Keratinocyte (primary cell): Measurements from ENCODE around the gene PJA2. TPM values are rescaled to one million over a fixed set of nuclear protein-coding genes. Genes with fewer than 3 reads are reported as not detected.

Experiments used
- DNase-seq: peaks from one replicate; pipeline ENCODE4 v3.0.0-alpha.2; 2011; ENCODE audit warnings: low read depth, missing footprints, low spot score
- FAIRE-seq: peaks from 2 replicates; lab custom pipeline; 2011; peaks lifted over from hg19 to GRCh38; lab: Jason Lieb, UNC
- H2AFZ ChIP-seq: 2 replicates; pipeline ENCODE4 v1.6.0; 2012; ENCODE audit warnings: low read length, control low read depth, inconsistent platforms; ENCODE audit not compliant: control insufficient read depth
- H3K27ac ChIP-seq: 2 replicates; pipeline ENCODE4 v1.5.1; 2011; ENCODE audit warnings: low read length; ENCODE audit not compliant: control insufficient read depth, insufficient read depth
- H3K27me3 ChIP-seq: 3 replicates; pipeline ENCODE4 v1.6.0; 2011; ENCODE audit warnings: low read length; ENCODE audit not compliant: control insufficient read depth, insufficient read depth; ENCODE audit errors: extremely low read depth
- H3K36me3 ChIP-seq, 2 experiments: 2 replicates in 1 of 2; 3 replicates in 1 of 2; pipeline ENCODE4 v1.5.1; 2011; ENCODE audit warnings: low read length in 2 of 2, mild to moderate bottlenecking in 1 of 2; ENCODE audit not compliant: control insufficient read depth in 2 of 2, insufficient read depth in 2 of 2; ENCODE audit errors: extremely low read depth in 1 of 2
- H3K4me1 ChIP-seq: 3 replicates; pipeline ENCODE4 v1.5.1; 2011; ENCODE audit warnings: low read length; ENCODE audit not compliant: control insufficient read depth, insufficient read depth; ENCODE audit errors: extremely low read depth
- H3K4me2 ChIP-seq: 3 replicates; pipeline ENCODE4 v1.6.0; 2011; ENCODE audit warnings: low read depth, low read length; ENCODE audit not compliant: control insufficient read depth, insufficient read depth; ENCODE audit errors: extremely low read depth
- H3K4me3 ChIP-seq, 3 experiments: fragments of 200-600 bp in 1 of 3; sonication (generic) in 1 of 3; 2 replicates in 2 of 3; 3 replicates in 1 of 3; pipeline ENCODE4 v1.5.1; 2011 to 2016; ENCODE audit warnings: low read length in 3 of 3, mild to moderate bottlenecking in 3 of 3, control low read depth in 2 of 3, inconsistent platforms in 1 of 3, low read depth in 1 of 3, mixed read lengths in 1 of 3, mixed run types in 1 of 3, moderate library complexity in 1 of 3; ENCODE audit not compliant: control insufficient read depth in 2 of 3, insufficient read depth in 2 of 3; ENCODE audit errors: extremely low read depth in 1 of 3
- H3K79me2 ChIP-seq: 2 replicates; pipeline ENCODE4 v1.6.0; 2012; ENCODE audit warnings: low read length; ENCODE audit not compliant: control insufficient read depth, insufficient read depth
- H3K9ac ChIP-seq: 3 replicates; pipeline ENCODE4 v1.6.0; 2011; ENCODE audit warnings: low read length; ENCODE audit not compliant: control insufficient read depth, insufficient read depth; ENCODE audit errors: extremely low read depth
- H3K9me1 ChIP-seq: 3 replicates; pipeline ENCODE4 v1.6.0; 2011; ENCODE audit warnings: low read length; ENCODE audit not compliant: control insufficient read depth, insufficient read depth; ENCODE audit errors: extremely low read depth
- H3K9me3 ChIP-seq: 2 replicates; pipeline ENCODE4 v1.5.1; 2012; ENCODE audit warnings: low read depth, low read length; ENCODE audit not compliant: control insufficient read depth
- H4K20me1 ChIP-seq: 3 replicates; pipeline ENCODE4 v1.6.0; 2011; ENCODE audit warnings: low read length; ENCODE audit not compliant: control insufficient read depth, insufficient read depth; ENCODE audit errors: extremely low read depth
- EZH2 ChIP-seq: IDR thresholded peaks from one replicate; pipeline ENCODE4 v1.6.1; 2012; ENCODE audit warnings: inconsistent platforms, mild to moderate bottlenecking, low read length, moderate library complexity
- dilution Hi-C: fragments of 300-500 bp; cut with MboI; formaldehyde crosslinking; loops from one replicate; pipeline ENCODE4 v1.7.0; 2020; ENCODE audit warnings: low sequenced_read_pairs; ENCODE audit not compliant: extremely low pct_ligation_motif_present
- polyA plus RNA-seq, 5 experiments: library from polyadenylated mRNA; depleted of rRNA in 3 of 5; stranded (reverse) in 3 of 5; stranded (forward) in 1 of 5; unstranded in 1 of 5; fragments of >200 nt; gene quantifications; 1 replicate in 1 of 5; 2 replicates in 3 of 5; 3 replicates in 1 of 5; pipeline versions ENCODE4 v1.2.1 to v1.2.3, GENCODE V29; 2011 to 2012; ENCODE audit warnings: missing spikeins in 2 of 5, low read depth in 1 of 5, low replicate concordance in 1 of 5
- TF ChIP-seq, protein P1 (sequence below), 3 experiments: IDR thresholded peaks in 1 of 3; conservative IDR thresholded peaks in 1 of 3; optimal IDR thresholded peaks in 1 of 3; 2 replicates in 2 of 3; 3 replicates in 1 of 3; pipeline versions ENCODE3 to v1.5.1; 2011; ENCODE audit warnings: low read length in 3 of 3, mild to moderate bottlenecking in 3 of 3, moderate library complexity in 2 of 3, control low read depth in 1 of 3, inconsistent platforms in 1 of 3; ENCODE audit not compliant: insufficient read depth in 2 of 3; ENCODE audit errors: extremely low read depth in 1 of 3

Gene PJA2
- polyA plus RNA-seq, 1 donor (not counting 4 experiments of a cell fraction or from before 2014, with no cell fraction given) = 49.3 TPM

DNA sequence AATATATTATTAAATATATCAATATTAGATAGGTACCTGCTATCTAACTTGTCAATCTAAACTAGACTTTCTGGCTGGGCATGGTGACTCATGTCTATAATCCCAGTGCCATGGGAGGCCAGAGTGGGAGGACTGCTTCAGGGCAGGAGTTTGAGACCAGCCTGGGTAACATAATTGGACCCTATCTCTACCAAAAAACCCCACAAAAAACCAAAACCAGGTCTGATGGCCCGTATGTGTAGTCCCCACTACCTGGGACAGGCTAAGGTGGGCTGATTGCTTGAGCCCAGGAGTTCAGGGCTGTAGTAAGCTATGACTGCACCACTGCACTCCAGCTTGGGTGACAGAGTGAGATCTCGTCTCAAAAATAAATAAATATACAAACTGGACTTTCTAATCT, 55.0 kb downstream of the PJA2 start:
- no peak for TF ChIP-seq EZH2
- TF ChIP-seq, protein P1, sequence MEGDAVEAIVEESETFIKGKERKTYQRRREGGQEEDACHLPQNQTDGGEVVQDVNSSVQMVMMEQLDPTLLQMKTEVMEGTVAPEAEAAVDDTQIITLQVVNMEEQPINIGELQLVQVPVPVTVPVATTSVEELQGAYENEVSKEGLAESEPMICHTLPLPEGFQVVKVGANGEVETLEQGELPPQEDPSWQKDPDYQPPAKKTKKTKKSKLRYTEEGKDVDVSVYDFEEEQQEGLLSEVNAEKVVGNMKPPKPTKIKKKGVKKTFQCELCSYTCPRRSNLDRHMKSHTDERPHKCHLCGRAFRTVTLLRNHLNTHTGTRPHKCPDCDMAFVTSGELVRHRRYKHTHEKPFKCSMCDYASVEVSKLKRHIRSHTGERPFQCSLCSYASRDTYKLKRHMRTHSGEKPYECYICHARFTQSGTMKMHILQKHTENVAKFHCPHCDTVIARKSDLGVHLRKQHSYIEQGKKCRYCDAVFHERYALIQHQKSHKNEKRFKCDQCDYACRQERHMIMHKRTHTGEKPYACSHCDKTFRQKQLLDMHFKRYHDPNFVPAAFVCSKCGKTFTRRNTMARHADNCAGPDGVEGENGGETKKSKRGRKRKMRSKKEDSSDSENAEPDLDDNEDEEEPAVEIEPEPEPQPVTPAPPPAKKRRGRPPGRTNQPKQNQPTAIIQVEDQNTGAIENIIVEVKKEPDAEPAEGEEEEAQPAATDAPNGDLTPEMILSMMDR (optimal IDR thresholded peaks at IDR 0.05 in 1 of 3, IDR thresholded peaks at IDR 0.05 in 1 of 3, conservative IDR thresholded peaks at IDR 0.05 in 1 of 3; ENCODE audit: extremely low read depth in 1 of 3, insufficient read depth in 2 of 3, low read length in 3 of 3) = no peak
- H4K20me1 ChIP-seq = no peaks in the 10 kb centered on the region
- H3K9me3 ChIP-seq = no peaks in the 10 kb centered on the region
- no peak for DNase-seq
- dilution Hi-C loops = no loop called here
- H3K36me3 ChIP-seq = peaks cover 0 to 8% of the 10 kb centered on the region in 2 experiments
- no peak overlapping the region for H3K4me3 ChIP-seq
- H3K9me1 ChIP-seq = no peaks in the 10 kb centered on the region
- no peak overlapping the region for H2AFZ ChIP-seq
- H3K27ac ChIP-seq = no peak overlapping the region
- FAIRE-seq = no peak
- H3K4me2 ChIP-seq = no peak overlapping the region
- no peaks in the 10 kb centered on the region for H3K4me1 ChIP-seq
- H3K79me2 ChIP-seq = no peaks in the 10 kb centered on the region
- H3K27me3 ChIP-seq = no peaks in the 10 kb centered on the region
- H3K9ac ChIP-seq = no peak overlapping the region

DNA sequence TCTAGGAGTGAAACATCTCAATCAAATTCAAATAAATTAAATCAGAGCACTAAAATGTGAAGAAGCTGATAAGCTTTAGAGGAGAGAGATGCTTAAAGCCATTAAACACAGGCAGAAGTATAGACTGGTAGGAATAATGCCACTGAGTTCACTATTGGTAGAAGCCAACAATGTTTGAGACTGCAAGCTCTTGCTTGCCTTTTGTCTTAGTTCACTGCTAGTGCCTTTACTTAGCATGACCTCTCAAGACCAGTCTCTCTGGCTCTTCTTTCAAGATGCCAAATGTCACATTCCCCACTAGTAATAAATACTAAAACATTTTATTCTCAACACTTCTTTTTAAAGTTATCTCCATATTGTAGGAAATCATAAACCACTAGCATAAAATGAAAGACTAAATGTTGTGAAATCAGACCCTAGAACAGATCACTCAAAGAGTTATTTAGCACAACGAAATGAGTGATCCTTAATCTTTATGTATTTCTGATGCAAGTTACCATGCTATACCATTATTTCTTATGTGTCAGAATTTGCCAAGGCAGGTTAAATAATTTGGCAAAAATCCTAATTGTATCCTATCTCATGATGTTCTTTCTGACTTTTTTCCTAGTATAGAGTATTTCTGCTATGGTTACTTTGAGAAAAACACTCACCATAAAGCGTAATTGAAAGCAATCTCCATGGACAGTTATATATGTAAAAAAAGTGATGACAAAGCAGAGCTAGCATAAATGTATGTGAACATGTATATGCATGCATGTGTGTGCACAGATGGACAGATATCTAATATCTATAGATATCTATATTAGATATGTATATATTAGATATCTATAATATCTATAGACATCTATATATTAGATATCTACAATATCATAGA, 57.5 kb downstream of the PJA2 start:
- Histone ChIP-seq H3K9ac (no peak overlapping the region), H3K4me1 (no peaks in the 10 kb centered on the region), H2AFZ (no peak overlapping the region), H4K20me1 (no peaks in the 10 kb centered on the region), H3K27ac (no peak overlapping the region), H3K9me1 (no peaks in the 10 kb centered on the region), H3K9me3 (no peaks in the 10 kb centered on the region), H3K36me3 (peaks cover 4 to 5% of the 10 kb centered on the region in 2 experiments), H3K4me2 (no peak overlapping the region), H3K79me2 (no peaks in the 10 kb centered on the region), H3K27me3 (no peaks in the 10 kb centered on the region), H3K4me3 (no peak overlapping the region)
- no peak for FAIRE-seq
- DNase-seq = no peak
- no peak for TF ChIP-seq EZH2
- TF ChIP-seq, protein P1 (optimal IDR thresholded peaks at IDR 0.05 in 1 of 3, IDR thresholded peaks at IDR 0.05 in 1 of 3, conservative IDR thresholded peaks at IDR 0.05 in 1 of 3; ENCODE audit: extremely low read depth in 1 of 3, insufficient read depth in 2 of 3, low read length in 3 of 3) = no peak
- dilution Hi-C loops = no loop called here
